IMR-90 (cell line): ENCODE measurements around the gene CDYL2. TPM values are rescaled to one million over a fixed set of nuclear protein-coding genes. Genes with fewer than 3 reads are reported as not detected.

Source experiments
- ATAC-seq: fragments of 200-7000 bp; cut with Tn5 transposase; 2 replicates; pipeline ENCODE4 v1.9.1; 2020; ENCODE audit warnings: low read depth, mild to moderate bottlenecking, moderate library complexity
- BruUV-seq: library from RNA; stranded (reverse); fragments of 400-500 nt; replicated peaks from 2 replicates; lab custom pipeline; 2021; lab: Mats Ljungman, UMichigan
- CTCF ChIA-PET: fragments of 300-600 bp; formaldehyde crosslinking; extraction: SDS; loops from one replicate; lab custom pipeline; 2021; ENCODE audit warnings: antibody characterized with exemption; lab: Yijun Ruan, JAX
- POLR2A ChIA-PET: fragments of 300-600 bp; sonication (Branson Sonifier 250); formaldehyde crosslinking; loops from one replicate; lab custom pipeline; 2022; ENCODE audit warnings: antibody characterized with exemption; ENCODE audit not compliant: unreplicated experiment; lab: Charles Lee
- DNase-seq: peaks from one replicate; pipeline ENCODE4 v3.0.0; 2013
- H2AFZ ChIP-seq: replicated peaks from 2 replicates; pipeline ENCODE3; 2013; ENCODE audit warnings: low read length, mild to moderate bottlenecking; ENCODE audit not compliant: poor library complexity
- H2AK5ac ChIP-seq: 2 replicates; pipeline ENCODE4 v1.6.1; 2013; ENCODE audit warnings: low read depth, low read length, inconsistent platforms
- H2AK9ac ChIP-seq: replicated peaks from 2 replicates; pipeline ENCODE3; 2013; ENCODE audit warnings: mild to moderate bottlenecking, low read depth, low read length, moderate library complexity; ENCODE audit not compliant: poor library complexity
- H2BK120ac ChIP-seq: 2 replicates; pipeline ENCODE4 v1.6.1; 2013; ENCODE audit warnings: low read depth, low read length, inconsistent platforms
- H2BK15ac ChIP-seq: 3 replicates; pipeline ENCODE4 v1.6.1; 2013; ENCODE audit warnings: low read depth, low read length, inconsistent platforms
- H2BK20ac ChIP-seq: 2 replicates; pipeline ENCODE4 v1.6.1; 2013; ENCODE audit warnings: low read depth, mild to moderate bottlenecking, inconsistent platforms, low read length, moderate library complexity
- H2BK5ac ChIP-seq: 2 replicates; pipeline ENCODE4 v1.6.1; 2013; ENCODE audit warnings: mild to moderate bottlenecking, low read depth, low read length, inconsistent platforms; ENCODE audit not compliant: poor library complexity, severe bottlenecking
- H3K14ac ChIP-seq: replicated peaks from 2 replicates; pipeline ENCODE4 v1.6.1; 2013; ENCODE audit warnings: low read depth, low read length, inconsistent platforms
- H3K18ac ChIP-seq: 2 replicates; pipeline ENCODE4 v1.6.1; 2013; ENCODE audit warnings: low read depth, low read length, control low read depth
- H3K23ac ChIP-seq: 2 replicates; pipeline ENCODE4 v1.6.1; 2013; ENCODE audit warnings: low read depth, low read length, inconsistent platforms
- H3K27ac ChIP-seq: 2 replicates; pipeline ENCODE4 v1.5.1; 2013; ENCODE audit warnings: mild to moderate bottlenecking, control low read depth, low read length; ENCODE audit not compliant: insufficient read depth
- H3K27me3 ChIP-seq: 2 replicates; pipeline ENCODE4 v1.6.1; 2013; ENCODE audit warnings: low read length; ENCODE audit not compliant: control insufficient read depth, insufficient read depth
- H3K36me3 ChIP-seq: 2 replicates; pipeline ENCODE4 v1.6.1; 2013; ENCODE audit warnings: low read length, mixed read lengths; ENCODE audit not compliant: control insufficient read depth, insufficient read depth
- H3K4ac ChIP-seq: 2 replicates; pipeline ENCODE4 v1.6.1; 2013; ENCODE audit warnings: low read depth, low read length, inconsistent platforms
- H3K4me1 ChIP-seq: 2 replicates; pipeline ENCODE4 v1.6.1; 2013; ENCODE audit warnings: low read length, mixed read lengths; ENCODE audit not compliant: control insufficient read depth, insufficient read depth
- H3K4me2 ChIP-seq: 2 replicates; pipeline ENCODE4 v1.6.1; 2013; ENCODE audit warnings: low read depth, mild to moderate bottlenecking, control low read depth, low read length, moderate library complexity
- H3K4me3 ChIP-seq: 2 replicates; pipeline ENCODE4 v1.5.1; 2013; ENCODE audit warnings: low read depth, mild to moderate bottlenecking, control low read depth, low read length, moderate library complexity; ENCODE audit not compliant: insufficient read depth
- H3K56ac ChIP-seq: 2 replicates; pipeline ENCODE4 v1.6.1; 2013; ENCODE audit warnings: low read length, inconsistent platforms; ENCODE audit not compliant: insufficient read depth; ENCODE audit errors: extremely low read depth
- H3K79me1 ChIP-seq, 2 experiments: 2 replicates each; pipeline ENCODE4 v1.6.1; 2013; ENCODE audit warnings: low read length in 2 of 2, inconsistent platforms in 1 of 2, low read depth in 1 of 2
- H3K9ac ChIP-seq: 2 replicates; pipeline ENCODE4 v1.6.1; 2013; ENCODE audit warnings: low read depth, low read length, control low read depth
- H3K9me1 ChIP-seq: 2 replicates; pipeline ENCODE4 v1.6.1; 2013; ENCODE audit warnings: low read length, inconsistent platforms; ENCODE audit not compliant: insufficient read depth
- H3K9me3 ChIP-seq: 2 replicates; pipeline ENCODE4 v1.6.1; 2013; ENCODE audit warnings: low read length; ENCODE audit not compliant: control insufficient read depth, insufficient read depth
- H4K20me1 ChIP-seq: 2 replicates; pipeline ENCODE4 v1.6.1; 2013; ENCODE audit warnings: low read length, inconsistent platforms; ENCODE audit not compliant: insufficient read depth
- H4K5ac ChIP-seq: 2 replicates; pipeline ENCODE4 v1.6.1; 2013; ENCODE audit warnings: mild to moderate bottlenecking, low read depth, low read length, control low read depth
- H4K8ac ChIP-seq, 2 experiments: 2 replicates each; pipeline ENCODE4 v1.6.1; 2013; ENCODE audit warnings: low read depth in 2 of 2, low read length in 2 of 2, control low read depth in 1 of 2, inconsistent platforms in 1 of 2
- H4K91ac ChIP-seq: 2 replicates; pipeline ENCODE4 v1.6.1; 2013; ENCODE audit warnings: low read depth, low read length, inconsistent platforms; ENCODE audit not compliant: insufficient read depth
- BHLHE40 ChIP-seq: fragments of 150-350 bp; IDR thresholded peaks from 2 replicates; pipeline ENCODE4 v1.6.1; 2016; ENCODE audit warnings: mild to moderate bottlenecking, low read depth, low read length
- CEBPB ChIP-seq: IDR thresholded peaks from 2 replicates; pipeline ENCODE4 v1.6.1; 2012; ENCODE audit warnings: low read depth, low read length, improper control_type of control experiment
- CHD1 ChIP-seq: IDR thresholded peaks from 2 replicates; pipeline ENCODE4 v1.6.1; 2012; ENCODE audit warnings: low read depth, low read length, improper control_type of control experiment
- ELK1 ChIP-seq: fragments of 150-350 bp; IDR thresholded peaks from 2 replicates; pipeline ENCODE4 v1.6.1; 2016; ENCODE audit warnings: low read depth, mild to moderate bottlenecking, low read length, moderate library complexity, borderline replicate concordance
- FOS ChIP-seq: fragments of 150-350 bp; IDR thresholded peaks from 2 replicates; pipeline ENCODE4 v1.6.1; 2016; ENCODE audit warnings: low read depth, low read length
- MAFK ChIP-seq: IDR thresholded peaks from 2 replicates; pipeline ENCODE4 v1.6.1; 2012; ENCODE audit warnings: low read depth, low read length, improper control_type of control experiment
- MAZ ChIP-seq: IDR thresholded peaks from 2 replicates; pipeline ENCODE4 v1.6.1; 2012; ENCODE audit warnings: low read depth, mild to moderate bottlenecking, low read length, improper control_type of control experiment, moderate library complexity, borderline replicate concordance
- MXI1 ChIP-seq: IDR thresholded peaks from 2 replicates; pipeline ENCODE4 v1.6.1; 2012; ENCODE audit warnings: low read depth, mild to moderate bottlenecking, low read length, moderate library complexity, borderline replicate concordance
- NFE2L2 ChIP-seq: fragments of 150-350 bp; IDR thresholded peaks from 2 replicates; pipeline ENCODE4 v1.6.1; 2016; ENCODE audit warnings: low read depth, mild to moderate bottlenecking, low read length
- POLR2A ChIP-seq: IDR thresholded peaks from 2 replicates; pipeline ENCODE4 v1.6.1; 2012; ENCODE audit warnings: mild to moderate bottlenecking, low read depth, low read length
- RAD21 ChIP-seq: IDR thresholded peaks from 2 replicates; pipeline ENCODE4 v1.6.1; 2012; ENCODE audit warnings: low read length, improper control_type of control experiment
- RCOR1 ChIP-seq: IDR thresholded peaks from 2 replicates; pipeline ENCODE4 v1.6.1; 2012; ENCODE audit warnings: mild to moderate bottlenecking, low read length, improper control_type of control experiment; ENCODE audit not compliant: insufficient replicate concordance
- RFX5 ChIP-seq: IDR thresholded peaks from 2 replicates; pipeline ENCODE4 v1.8.0; 2012; ENCODE audit warnings: low read depth, mild to moderate bottlenecking, low read length, moderate library complexity
- SMC3 ChIP-seq: fragments of 150-350 bp; IDR thresholded peaks from 2 replicates; pipeline ENCODE4 v1.6.1; 2016; ENCODE audit warnings: low read depth, mild to moderate bottlenecking, antibody characterized with exemption, low read length, moderate library complexity
- WGBS, 2 experiments: methylation state at CpG; one replicate each; pipeline versions ENCODE4 v1.1.5 to v1.1.7; 2013; ENCODE audit warnings: missing lambda C conversion rate in 2 of 2; ENCODE audit not compliant: insufficient read length in 1 of 2; ENCODE audit errors: extremely low coverage in 2 of 2; 5-methylcytosine and 5-hydroxymethylcytosine counted together
- dilution Hi-C: fragments of 300-500 bp; cut with HindIII; formaldehyde crosslinking; loops from one replicate; pipeline ENCODE4 v1.14.3; 2018; ENCODE audit warnings: low sequenced_read_pairs; ENCODE audit not compliant: unreplicated experiment
- in situ Hi-C: fragments of 300-500 bp; cut with MboI; formaldehyde crosslinking; loops from 3 replicates; pipeline ENCODE4 v1.14.3; 2019; ENCODE audit warnings: low sequenced_read_pairs, inconsistent platforms, mixed read lengths
- intact Hi-C: fragments of 100-400 bp; cut with micrococcal nuclease; formaldehyde crosslinking; loops from 2 replicates; pipeline ENCODE4 v1.10.0; 2022
- polyA plus RNA-seq, 3 experiments: library from polyadenylated mRNA; depleted of rRNA; stranded (reverse); fragments of >200 nt; gene quantifications; 2 replicates each; pipeline ENCODE4 v1.2.3, GENCODE V29; 2012; ENCODE audit warnings: low replicate concordance in 1 of 3
- total RNA-seq: library from RNA; depleted of rRNA; stranded (reverse); fragments of >200 nt; gene quantifications from 2 replicates; pipeline ENCODE4 v1.2.3, GENCODE V29; 2012
- TF ChIP-seq, protein P1 (sequence below): fragments of 150-350 bp; IDR thresholded peaks from 2 replicates; pipeline ENCODE4 v1.6.1; 2017; ENCODE audit warnings: mild to moderate bottlenecking, antibody characterized with exemption, low read length, low read depth
- TF ChIP-seq, protein P2 (sequence below): conservative IDR thresholded peaks from 2 replicates; pipeline ENCODE4 v1.5.1; 2012; ENCODE audit warnings: mild to moderate bottlenecking, low read depth, low read length, improper control_type of control experiment

CDYL2 gene
- total and polyA plus RNA-seq, 2 of the 4 experiments (the other 2 are of a cell fraction) = 1.2 to 3.9 TPM

DNA sequence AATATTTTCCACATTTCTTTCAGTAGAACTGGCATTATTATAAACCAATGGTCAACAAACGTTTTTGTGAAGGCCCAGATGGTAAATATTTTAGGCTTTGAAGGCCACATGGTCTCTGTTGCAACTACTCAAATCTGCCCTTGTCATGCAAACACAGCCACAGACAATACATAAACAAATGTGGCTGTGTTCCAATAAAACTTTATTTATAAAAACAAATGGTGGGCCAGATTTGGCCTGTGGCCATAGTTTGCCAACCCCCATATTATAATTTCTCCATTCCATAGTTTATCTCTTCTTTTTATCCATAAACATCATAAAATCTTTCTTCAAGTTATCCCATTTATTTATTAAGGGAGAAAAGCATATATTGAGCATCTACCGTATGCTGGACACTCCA, 98.8 kb downstream of the CDYL2 start:
- Histone ChIP-seq H3K56ac (no peak overlapping the region), H3K4ac (no peak overlapping the region), H3K9ac (no peak overlapping the region), H3K9me1 (no peaks in the 10 kb centered on the region; the same call in 1 of the 2 replicates), H2BK120ac (no peak overlapping the region), H3K36me3 (no peaks in the 10 kb centered on the region), H3K9me3 (no peaks in the 10 kb centered on the region; the same call in 1 of the 2 replicates), H2AK5ac (no peak overlapping the region), H4K8ac (no peak overlapping the region), H4K91ac (no peak overlapping the region), H3K18ac (no peak overlapping the region), H3K4me1 (no peaks in the 10 kb centered on the region), H4K5ac (no peak overlapping the region), H2BK20ac (no peak overlapping the region), H3K27ac (no peak overlapping the region), H3K23ac (no peak overlapping the region), H3K14ac (no peak overlapping the region), H3K79me1 (no peaks in the 10 kb centered on the region; a peak in 1 of 4 replicates), H2AK9ac (no peak overlapping the region), H3K4me3 (no peak overlapping the region), H3K27me3 (no peaks in the 10 kb centered on the region), H2BK5ac (no peak overlapping the region), H2BK15ac (no peak overlapping the region), H2AFZ (no peak overlapping the region), H3K4me2 (no peak overlapping the region), H4K20me1 (no peaks in the 10 kb centered on the region)
- ChIA-PET POLR2A (no interaction called here), CTCF (no interaction called here)
- intact Hi-C loops (no loop called here), in situ Hi-C loops (no loop called here), dilution Hi-C loops (no loop called here)
- TF ChIP-seq RAD21 = no peak
- no peak for TF ChIP-seq ELK1
- TF ChIP-seq MXI1 = no peak
- TF ChIP-seq NFE2L2 = no peak
- TF ChIP-seq, protein P1, sequence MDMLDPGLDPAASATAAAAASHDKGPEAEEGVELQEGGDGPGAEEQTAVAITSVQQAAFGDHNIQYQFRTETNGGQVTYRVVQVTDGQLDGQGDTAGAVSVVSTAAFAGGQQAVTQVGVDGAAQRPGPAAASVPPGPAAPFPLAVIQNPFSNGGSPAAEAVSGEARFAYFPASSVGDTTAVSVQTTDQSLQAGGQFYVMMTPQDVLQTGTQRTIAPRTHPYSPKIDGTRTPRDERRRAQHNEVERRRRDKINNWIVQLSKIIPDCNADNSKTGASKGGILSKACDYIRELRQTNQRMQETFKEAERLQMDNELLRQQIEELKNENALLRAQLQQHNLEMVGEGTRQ = no peak
- no peak for TF ChIP-seq POLR2A
- TF ChIP-seq RCOR1 = no peak
- TF ChIP-seq CEBPB = no peak
- no peak for TF ChIP-seq MAZ
- TF ChIP-seq MAFK = no peak
- no peak for TF ChIP-seq SMC3
- TF ChIP-seq RFX5 = no peak
- TF ChIP-seq, protein P2, sequence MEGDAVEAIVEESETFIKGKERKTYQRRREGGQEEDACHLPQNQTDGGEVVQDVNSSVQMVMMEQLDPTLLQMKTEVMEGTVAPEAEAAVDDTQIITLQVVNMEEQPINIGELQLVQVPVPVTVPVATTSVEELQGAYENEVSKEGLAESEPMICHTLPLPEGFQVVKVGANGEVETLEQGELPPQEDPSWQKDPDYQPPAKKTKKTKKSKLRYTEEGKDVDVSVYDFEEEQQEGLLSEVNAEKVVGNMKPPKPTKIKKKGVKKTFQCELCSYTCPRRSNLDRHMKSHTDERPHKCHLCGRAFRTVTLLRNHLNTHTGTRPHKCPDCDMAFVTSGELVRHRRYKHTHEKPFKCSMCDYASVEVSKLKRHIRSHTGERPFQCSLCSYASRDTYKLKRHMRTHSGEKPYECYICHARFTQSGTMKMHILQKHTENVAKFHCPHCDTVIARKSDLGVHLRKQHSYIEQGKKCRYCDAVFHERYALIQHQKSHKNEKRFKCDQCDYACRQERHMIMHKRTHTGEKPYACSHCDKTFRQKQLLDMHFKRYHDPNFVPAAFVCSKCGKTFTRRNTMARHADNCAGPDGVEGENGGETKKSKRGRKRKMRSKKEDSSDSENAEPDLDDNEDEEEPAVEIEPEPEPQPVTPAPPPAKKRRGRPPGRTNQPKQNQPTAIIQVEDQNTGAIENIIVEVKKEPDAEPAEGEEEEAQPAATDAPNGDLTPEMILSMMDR = no peak
- TF ChIP-seq FOS = no peak
- no peak for TF ChIP-seq CHD1
- no peak for TF ChIP-seq BHLHE40
- BruUV-seq = no TSS peak
- no peak for DNase-seq
- no CpG with 5 or more reads among the region's 2 CpGs for WGBS, 2 experiments
- no peak for ATAC-seq
